ENCODE results near the gene CABLES2. TPM values are rescaled to one million over a fixed set of nuclear protein-coding genes. Genes with fewer than 3 reads are reported as not detected.

CABLES2 gene
- total and polyA plus RNA-seq, 9 of the 15 experiments (the other 6 are each of a cell fraction or from before 2014, with no cell fraction given), result 0.46 to 4.2 (median 1.6) TPM

- no peak for TF ChIP-seq ZNF518B (CRISPR knock-in tag; IDR thresholded peaks at IDR 0.05)
- peak; percentile 63 for TF ChIP-seq POLR2AphosphoS5 (IDR thresholded peaks at IDR 0.05; ENCODE audit: control insufficient read depth, insufficient read depth, low read depth, low read length)
- no peak for TF ChIP-seq ZBTB43 (CRISPR knock-in tag; IDR thresholded peaks at IDR 0.05)
- no peak for TF ChIP-seq ZNF398 (CRISPR knock-in tag; IDR thresholded peaks at IDR 0.05)
- TF ChIP-seq XRCC5 (IDR thresholded peaks at IDR 0.05; ENCODE audit: low read depth, low read length), result 0 out of 2 replicates have a peak, but pooled peaks have one; percentile 22
- no peak for TF ChIP-seq ZNF699 (CRISPR knock-in tag; IDR thresholded peaks at IDR 0.05; ENCODE audit: insufficient replicate concordance)
- no peak for TF ChIP-seq DEAF1 (CRISPR knock-in tag; IDR thresholded peaks at IDR 0.05)
- TF ChIP-seq TCF7 (IDR thresholded peaks at IDR 0.05; ENCODE audit: borderline replicate concordance), result no peak
- TF ChIP-seq ATF7 (IDR thresholded peaks at IDR 0.05), result peak; percentile 15; the same call in 1 of the 2 replicates
- TF ChIP-seq NFIC (IDR thresholded peaks at IDR 0.05), result peak; percentile 92
- TF ChIP-seq FIP1L1 (IDR thresholded peaks at IDR 0.05; ENCODE audit: low read depth, low read length, poor library complexity, severe bottlenecking), result no peak
- no peak for TF ChIP-seq TSHZ1 (CRISPR knock-in tag; IDR thresholded peaks at IDR 0.05)
- TF ChIP-seq ARID1B (IDR thresholded peaks at IDR 0.05), result peak; percentile 95
Measured at GRCh38 chr20:62357187-62357667, 49.9 kb downstream of the CABLES2 start (continued).

Measured in K562 (cell line).